Pancreas (tissue), 10 donors: Measurements from ENCODE around the gene PANK1. TPM values are rescaled to one million over a fixed set of nuclear protein-coding genes. Genes with fewer than 3 reads are reported as not detected.

Experiments used
- ATAC-seq, 4 donors: fragments of 200-7000 bp; cut with Tn5 transposase; one replicate each; pipeline versions ENCODE4 v1.8.0 to v1.9.1; 2020; ENCODE audit warnings: mild to moderate bottlenecking in 4 of 4, moderate library complexity in 4 of 4
- DNase-seq, 6 donors: peaks; one replicate each; pipeline ENCODE4 v3.0.0-alpha.2; 2020
- FAIRE-seq: peaks from 2 replicates; lab custom pipeline; 2012; peaks lifted over from hg19 to GRCh38; lab: Jason Lieb, UNC
- H3K27ac ChIP-seq, 4 donors: fragments of 200-600 bp; sonication (generic); 1 replicate in 3 of 4; 2 replicates in 1 of 4; pipeline versions ENCODE4 v1.5.0 to v1.8.0; 2020
- H3K27me3 ChIP-seq, 4 donors: fragments of 200-600 bp; one replicate each; pipeline ENCODE4 v1.8.0; 2021
- H3K36me3 ChIP-seq, 3 donors: fragments of 200-600 bp; sonication (generic) in 1 of 3; one replicate each; pipeline versions ENCODE4 v1.5.0 to v1.8.0; 2020 to 2021
- H3K4me1 ChIP-seq, 3 donors: fragments of 200-600 bp; one replicate each; pipeline ENCODE4 v1.8.0; 2021
- H3K4me3 ChIP-seq, 4 donors: fragments of 200-600 bp; sonication (generic) in 2 of 4; one replicate each; pipeline versions ENCODE4 v1.5.0 to v1.8.0; 2020 to 2021
- H3K9me3 ChIP-seq, 4 donors: fragments of 200-600 bp; one replicate each; pipeline ENCODE4 v1.8.0; 2021
- WGBS, 2 donors: extraction: QIAGEN DNeasy Blood & Tissue Kit; methylation state at CpG; one replicate each; pipeline ENCODE4 v1.1.7; 2013; 5-methylcytosine and 5-hydroxymethylcytosine counted together
- intact Hi-C, 3 donors: fragments of 100-400 bp; cut with DNase I; formaldehyde crosslinking; loops; one replicate each; pipeline versions ENCODE4 v1.11.1 to v1.14.2; 2022
- polyA plus RNA-seq, 2 donors: library from polyadenylated mRNA; stranded (reverse); fragments of 200-250 nt; gene quantifications; one replicate each; pipeline ENCODE4 v1.2.3, GENCODE V29; 2013
- total RNA-seq, 6 donors: library from RNA; stranded (reverse); fragmentation: NEBNext Ultra II Directional in 4 of 6; extraction: Animal tissue kit (Norgen Biotek cat#: 25700) in 4 of 6; gene quantifications; one replicate each; pipeline versions ENCODE4 v1.2.1 to v1.2.4, GENCODE V29; 2021 to 2023
- TF ChIP-seq, protein P1 (sequence below), 4 donors: fragments of 200-600 bp; sonication (generic) in 3 of 4; IDR thresholded peaks; one replicate each; pipeline versions ENCODE4 v1.5.0 to v1.8.0; 2021; ENCODE audit warnings: antibody characterized with exemption in 4 of 4
- donor health status: healthy with polysubstance abuse.
- donor health status: DM: no; HTN: no; CAD: no; lungs with moderate emphysema.
- donor health status: DM: no; HTN: no; CAD: no.
- donor health status: control.
- donor health status: control.
- donor health status: Bipolar disorder and iron deficiency.
- donor health status: DM: yes; HTN: yes; CAD: no.
- donor health status: DM: no; HTN: no; CAD: no.
- donor health status: DM: no; HTN: no; CAD: no.
- donor health status: DM: yes; HTN: yes; CAD: no.

Gene PANK1
- total RNA-seq, result 1 to 10 TPM; 1.9 to 3.5 (median 2.5) TPM
- 1 to 10 TPM in 1 of 2 donors, under 1 TPM in 1; 0.46 to 1.1 TPM for polyA plus RNA-seq

DNA sequence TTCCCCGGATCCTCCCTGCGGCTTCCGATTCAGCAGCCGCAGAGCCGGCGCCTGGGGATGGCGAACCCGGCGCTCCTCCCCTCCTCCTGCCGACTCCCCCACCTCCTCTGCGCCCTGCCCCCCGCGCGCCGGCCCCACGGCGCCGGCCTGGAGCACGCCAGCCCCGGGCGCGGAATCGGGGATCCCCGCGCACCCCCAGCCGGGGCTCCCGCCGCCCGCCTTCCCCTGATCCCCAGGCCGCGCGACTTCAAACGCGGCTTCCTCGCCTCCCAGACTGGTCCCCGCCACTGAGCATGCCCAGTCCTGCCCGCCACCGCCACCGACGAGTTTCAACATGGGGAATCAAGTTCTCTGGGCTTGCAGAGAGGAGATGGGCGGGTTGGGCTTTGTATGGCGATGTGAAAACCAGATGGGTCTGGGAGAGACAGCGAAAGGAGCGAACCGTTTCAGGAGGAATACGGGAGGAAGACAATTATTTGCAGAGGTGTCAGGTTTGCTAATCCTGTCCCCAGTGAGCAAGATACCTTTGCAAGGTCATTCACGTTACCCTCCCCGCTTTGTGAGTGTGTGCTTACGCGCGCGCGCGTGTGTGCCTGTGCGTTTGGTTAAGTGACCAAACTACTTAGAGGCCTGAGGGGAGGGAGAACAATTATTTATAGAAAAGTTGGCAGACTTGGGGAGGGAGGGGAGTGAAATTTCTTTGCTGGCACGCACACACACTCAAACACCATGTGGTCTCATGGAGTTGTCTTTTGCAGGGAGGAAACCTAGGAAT lies at the start of gene PANK1:
Gene PANK1 (minus strand): TSS at position 276 of the 775 bp plus-strand sequence. CDS start 351 bp downstream, outside the sequence.
- 0% methylated on average over 45 to 56 of the region's 56 CpGs for WGBS, 2 donors
- Histone ChIP-seq H3K36me3 (no peaks in the 10 kb centered on the region), H3K27ac (peak within 1 kb of the TSS; percentile 63 to 86 (median 79)), H3K9me3 (no peaks in the 10 kb centered on the region), H3K27me3 (no peaks in the 10 kb centered on the region), H3K4me3 (peak within 1 kb of the TSS; percentile 77 to 94 (median 84)), H3K4me1 (peaks cover 5 to 7% (median 6%) of the 10 kb centered on the region in 3 donors)
- ATAC-seq (peak; percentile 62 to 78 (median 72)), FAIRE-seq (no peak), DNase-seq (peak; percentile 61 to 89 (median 75))
- TF ChIP-seq, protein P1, sequence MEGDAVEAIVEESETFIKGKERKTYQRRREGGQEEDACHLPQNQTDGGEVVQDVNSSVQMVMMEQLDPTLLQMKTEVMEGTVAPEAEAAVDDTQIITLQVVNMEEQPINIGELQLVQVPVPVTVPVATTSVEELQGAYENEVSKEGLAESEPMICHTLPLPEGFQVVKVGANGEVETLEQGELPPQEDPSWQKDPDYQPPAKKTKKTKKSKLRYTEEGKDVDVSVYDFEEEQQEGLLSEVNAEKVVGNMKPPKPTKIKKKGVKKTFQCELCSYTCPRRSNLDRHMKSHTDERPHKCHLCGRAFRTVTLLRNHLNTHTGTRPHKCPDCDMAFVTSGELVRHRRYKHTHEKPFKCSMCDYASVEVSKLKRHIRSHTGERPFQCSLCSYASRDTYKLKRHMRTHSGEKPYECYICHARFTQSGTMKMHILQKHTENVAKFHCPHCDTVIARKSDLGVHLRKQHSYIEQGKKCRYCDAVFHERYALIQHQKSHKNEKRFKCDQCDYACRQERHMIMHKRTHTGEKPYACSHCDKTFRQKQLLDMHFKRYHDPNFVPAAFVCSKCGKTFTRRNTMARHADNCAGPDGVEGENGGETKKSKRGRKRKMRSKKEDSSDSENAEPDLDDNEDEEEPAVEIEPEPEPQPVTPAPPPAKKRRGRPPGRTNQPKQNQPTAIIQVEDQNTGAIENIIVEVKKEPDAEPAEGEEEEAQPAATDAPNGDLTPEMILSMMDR (IDR thresholded peaks at IDR 0.05), result no peak
- intact Hi-C loops, result no loop called here

DNA sequence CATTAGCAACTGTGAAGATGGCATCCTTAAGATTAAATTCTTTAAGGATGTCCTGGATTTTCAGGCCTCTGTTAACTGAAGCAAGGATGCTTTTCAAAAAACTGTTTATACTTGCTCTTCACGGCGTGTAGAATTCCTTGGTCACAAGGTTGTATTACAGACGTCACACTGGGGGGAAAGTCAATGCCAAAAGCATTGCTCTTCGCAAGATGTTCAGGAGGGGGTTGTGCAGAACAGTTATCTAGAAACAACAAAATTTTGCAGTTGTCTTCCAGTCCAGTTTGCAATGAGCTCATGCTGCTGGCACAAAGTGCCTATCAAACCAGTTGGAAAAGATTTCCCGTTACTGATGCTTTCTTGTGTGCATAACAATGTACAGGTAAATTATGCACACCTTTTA lies 48.1 kb upstream of the PANK1 start:
- DNase-seq (no peak), ATAC-seq (no peak), FAIRE-seq (no peak)
- 96 to 97% methylated on average over 5 of the region's 5 CpGs for WGBS, 2 donors
- intact Hi-C loops, result no loop called here
- H3K36me3 ChIP-seq, result no peaks in the 10 kb centered on the region
- TF ChIP-seq, protein P1 (IDR thresholded peaks at IDR 0.05), result no peak
- no peaks in the 10 kb centered on the region for H3K27me3 ChIP-seq
- no peaks in the 10 kb centered on the region for H3K9me3 ChIP-seq
- H3K4me3 ChIP-seq, result no peak overlapping the region
- no peak overlapping the region for H3K27ac ChIP-seq
- H3K4me1 ChIP-seq, result no peaks in the 10 kb centered on the region

DNA sequence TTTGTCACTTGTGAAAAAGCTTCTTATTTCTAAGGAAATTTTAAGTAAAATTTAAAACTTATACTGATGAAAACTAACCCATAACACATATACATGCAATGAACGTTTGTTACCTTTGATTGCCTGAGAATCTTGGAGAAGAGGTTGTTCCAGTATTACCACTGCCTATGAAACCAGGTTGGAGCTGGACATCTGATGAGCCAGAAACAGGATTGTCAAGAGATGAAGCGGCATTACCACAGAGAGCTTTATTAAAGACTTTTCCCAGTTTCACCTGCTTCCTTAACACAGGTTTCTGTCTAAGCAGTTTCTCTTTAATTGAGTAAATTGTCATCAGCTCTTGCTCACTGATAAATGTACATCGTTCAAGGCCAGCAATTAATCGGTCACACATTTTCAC lies 47.4 kb upstream of the PANK1 start:
- Histone ChIP-seq H3K9me3 (no peaks in the 10 kb centered on the region), H3K27ac (no peak overlapping the region), H3K4me3 (no peak overlapping the region), H3K4me1 (no peaks in the 10 kb centered on the region), H3K27me3 (no peaks in the 10 kb centered on the region), H3K36me3 (no peaks in the 10 kb centered on the region)
- 61 to 64% methylated on average over 4 of the region's 4 CpGs for WGBS, 2 donors
- DNase-seq (no peak), FAIRE-seq (no peak), ATAC-seq (no peak)
- TF ChIP-seq, protein P1 (IDR thresholded peaks at IDR 0.05), result no peak
- intact Hi-C loops, result no loop called here

DNA sequence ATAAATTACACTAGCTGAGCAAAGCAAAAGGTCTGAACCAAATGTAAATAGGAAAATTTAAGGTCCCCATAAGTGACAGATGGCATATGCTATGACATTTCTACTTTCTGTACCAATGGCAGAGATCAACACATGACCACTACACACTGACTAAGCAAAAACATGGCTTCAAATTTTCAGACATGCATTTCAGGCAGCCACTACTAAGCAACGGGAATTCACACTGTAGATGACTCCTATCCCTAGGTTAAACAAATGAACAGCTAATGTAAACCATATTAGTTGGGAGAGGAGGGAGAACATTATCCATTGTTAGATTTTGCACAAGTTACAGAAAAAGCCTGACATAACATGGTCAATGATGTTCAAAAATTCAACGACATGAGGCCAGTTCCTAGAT lies 45.0 kb upstream of the PANK1 start:
- Histone ChIP-seq H3K27me3 (no peaks in the 10 kb centered on the region), H3K9me3 (no peaks in the 10 kb centered on the region), H3K4me3 (no peak overlapping the region), H3K4me1 (peaks cover 0 to 5% (median 2%) of the 10 kb centered on the region in 3 donors), H3K36me3 (no peaks in the 10 kb centered on the region), H3K27ac (no peak overlapping the region)
- ATAC-seq, result no peak
- WGBS, 2 donors, result 48 to 80% methylated on average over 2 of the region's 2 CpGs
- TF ChIP-seq, protein P1 (IDR thresholded peaks at IDR 0.05), result no peak
- FAIRE-seq, result no peak
- DNase-seq, result no peak
- intact Hi-C loops, result no loop called here

DNA sequence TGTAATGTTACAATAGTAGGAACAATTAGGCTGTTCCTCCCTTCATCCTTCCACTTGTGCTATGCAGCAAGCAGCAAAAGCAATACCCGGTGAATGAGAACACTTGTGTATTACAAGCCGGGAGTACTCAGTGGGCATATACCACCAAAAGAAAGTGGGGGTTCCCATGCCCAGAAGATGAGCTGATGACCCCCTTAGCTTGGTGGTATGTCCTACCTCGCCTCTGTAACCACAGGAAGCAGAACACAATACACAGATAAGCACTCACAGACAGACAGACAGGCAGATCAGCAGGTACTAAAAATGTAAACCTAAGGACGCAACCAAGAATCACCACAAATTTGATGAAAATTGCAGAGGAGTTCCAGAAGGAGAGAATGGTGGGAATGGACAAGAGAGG lies 40.9 kb upstream of the PANK1 start:
- FAIRE-seq (no peak), ATAC-seq (no peak), DNase-seq (no peak)
- intact Hi-C loops, result no loop called here
- TF ChIP-seq, protein P1 (IDR thresholded peaks at IDR 0.05), result no peak
- H3K4me3 ChIP-seq, result no peak overlapping the region
- H3K4me1 ChIP-seq, result peaks cover 3 to 7% (median 5%) of the 10 kb centered on the region in 3 donors
- 50 to 55% methylated on average over 4 of the region's 4 CpGs for WGBS, 2 donors
- no peaks in the 10 kb centered on the region for H3K9me3 ChIP-seq
- H3K27ac ChIP-seq, result no peak overlapping the region
- H3K27me3 ChIP-seq, result no peaks in the 10 kb centered on the region
- no peaks in the 10 kb centered on the region for H3K36me3 ChIP-seq
